Measurements from ENCODE around the gene KCNMB1. TPM values are rescaled to one million over a fixed set of nuclear protein-coding genes. Genes with fewer than 3 reads are reported as not detected.
A peak's percentile ranks its signal among the peaks of the same experiment; 100 is the strongest.

The KCNMB1 gene
- total RNA-seq, 6 experiments from 2014 or later, result 0.10 to 0.27 (median 0.25) TPM; not detected in 1

DNA sequence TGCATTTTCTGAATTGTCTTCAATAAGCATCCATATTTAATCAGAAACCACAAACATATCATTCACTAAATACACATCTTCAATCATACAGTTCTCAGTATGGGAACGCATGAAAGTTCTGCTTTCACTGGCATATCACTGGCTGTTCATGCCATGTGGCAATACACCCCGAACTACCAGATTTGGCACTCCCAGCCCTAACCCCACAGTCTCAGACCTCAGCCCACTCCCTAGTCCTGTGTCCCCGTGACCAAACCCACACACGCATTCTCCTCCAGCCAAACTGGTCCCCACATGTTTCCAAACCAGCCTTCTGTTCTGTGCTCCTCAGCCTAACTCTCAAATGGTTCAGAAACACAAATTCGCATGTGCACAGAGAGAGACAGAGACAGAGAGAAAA lies 20.6 kb downstream of the KCNMB1 start:
- no peaks in the 10 kb centered on the region for H3K36me3 ChIP-seq
- no peaks in the 10 kb centered on the region for H3K4me1 ChIP-seq
- no peak overlapping the region for H3K4me3 ChIP-seq
- 56% methylated on average over 4 of the region's 5 CpGs for whole genome bisulfite sequencing (ENCODE audit: insufficient coverage, low coverage, low lambda C conversion rate, missing lambda C conversion rate)
- DNase-seq, result no peak
- TF ChIP-seq POLR2A (IDR thresholded peaks at IDR 0.05), result no peak
- TF ChIP-seq, protein P1, sequence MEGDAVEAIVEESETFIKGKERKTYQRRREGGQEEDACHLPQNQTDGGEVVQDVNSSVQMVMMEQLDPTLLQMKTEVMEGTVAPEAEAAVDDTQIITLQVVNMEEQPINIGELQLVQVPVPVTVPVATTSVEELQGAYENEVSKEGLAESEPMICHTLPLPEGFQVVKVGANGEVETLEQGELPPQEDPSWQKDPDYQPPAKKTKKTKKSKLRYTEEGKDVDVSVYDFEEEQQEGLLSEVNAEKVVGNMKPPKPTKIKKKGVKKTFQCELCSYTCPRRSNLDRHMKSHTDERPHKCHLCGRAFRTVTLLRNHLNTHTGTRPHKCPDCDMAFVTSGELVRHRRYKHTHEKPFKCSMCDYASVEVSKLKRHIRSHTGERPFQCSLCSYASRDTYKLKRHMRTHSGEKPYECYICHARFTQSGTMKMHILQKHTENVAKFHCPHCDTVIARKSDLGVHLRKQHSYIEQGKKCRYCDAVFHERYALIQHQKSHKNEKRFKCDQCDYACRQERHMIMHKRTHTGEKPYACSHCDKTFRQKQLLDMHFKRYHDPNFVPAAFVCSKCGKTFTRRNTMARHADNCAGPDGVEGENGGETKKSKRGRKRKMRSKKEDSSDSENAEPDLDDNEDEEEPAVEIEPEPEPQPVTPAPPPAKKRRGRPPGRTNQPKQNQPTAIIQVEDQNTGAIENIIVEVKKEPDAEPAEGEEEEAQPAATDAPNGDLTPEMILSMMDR (IDR thresholded peaks at IDR 0.05), result no peak
- no peak for ATAC-seq
- no peaks in the 10 kb centered on the region for H3K27me3 ChIP-seq
- intact Hi-C loops (cut with DNase I), result no loop called here
- H3K27ac ChIP-seq, result no peak overlapping the region
- no peaks in the 10 kb centered on the region for H3K9me3 ChIP-seq

DNA sequence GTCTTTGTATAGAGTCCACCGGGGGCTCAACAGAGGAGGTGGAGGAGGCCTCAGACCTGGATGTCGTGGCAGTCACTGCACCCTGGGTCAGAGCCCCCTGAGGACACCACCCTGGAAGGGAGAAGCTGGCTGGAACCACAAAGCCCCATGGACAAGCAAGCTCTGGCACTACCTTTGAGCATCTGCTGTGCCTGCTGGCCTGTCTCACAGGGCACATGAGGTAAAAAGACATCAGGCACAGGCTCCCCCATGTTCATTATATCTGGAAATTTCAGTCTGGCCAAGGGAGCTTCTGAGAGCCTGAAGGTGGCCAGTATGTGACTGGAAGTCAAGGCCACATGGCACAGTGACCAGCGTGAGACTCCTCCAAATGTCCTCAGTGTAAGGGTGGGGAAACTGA lies 22.9 kb downstream of the KCNMB1 start:
- H3K36me3 ChIP-seq, result no peaks in the 10 kb centered on the region
- H3K4me1 ChIP-seq, result no peaks in the 10 kb centered on the region
- H3K9me3 ChIP-seq, result no peaks in the 10 kb centered on the region
- no peak overlapping the region for H3K27ac ChIP-seq
- 66% methylated on average over 2 of the region's 3 CpGs for WGBS (ENCODE audit: insufficient coverage, low coverage, low lambda C conversion rate, missing lambda C conversion rate)
- DNase-seq (no peak), ATAC-seq (no peak)
- intact Hi-C loops (cut with DNase I), result no loop called here
- no peaks in the 10 kb centered on the region for H3K27me3 ChIP-seq
- TF ChIP-seq POLR2A (IDR thresholded peaks at IDR 0.05), result no peak
- TF ChIP-seq, protein P1 (IDR thresholded peaks at IDR 0.05), result no peak
- H3K4me3 ChIP-seq, result no peak overlapping the region

GRCh38 chr5:170365831-170366230 lies 23.3 kb downstream of the KCNMB1 start:
- no peaks in the 10 kb centered on the region for H3K27me3 ChIP-seq
- DNase-seq (no peak), ATAC-seq (no peak)
- H3K4me3 ChIP-seq, result no peak overlapping the region
- TF ChIP-seq, protein P1 (IDR thresholded peaks at IDR 0.05), result no peak
- TF ChIP-seq POLR2A (IDR thresholded peaks at IDR 0.05), result no peak
- H3K27ac ChIP-seq, result no peak overlapping the region
- H3K9me3 ChIP-seq, result no peaks in the 10 kb centered on the region
- H3K36me3 ChIP-seq, result no peaks in the 10 kb centered on the region
- intact Hi-C loops (cut with DNase I), result no loop called here
- 65% methylated on average over 4 of the region's 5 CpGs for WGBS (ENCODE audit: insufficient coverage, low coverage, low lambda C conversion rate, missing lambda C conversion rate)
- H3K4me1 ChIP-seq, result no peaks in the 10 kb centered on the region

DNA sequence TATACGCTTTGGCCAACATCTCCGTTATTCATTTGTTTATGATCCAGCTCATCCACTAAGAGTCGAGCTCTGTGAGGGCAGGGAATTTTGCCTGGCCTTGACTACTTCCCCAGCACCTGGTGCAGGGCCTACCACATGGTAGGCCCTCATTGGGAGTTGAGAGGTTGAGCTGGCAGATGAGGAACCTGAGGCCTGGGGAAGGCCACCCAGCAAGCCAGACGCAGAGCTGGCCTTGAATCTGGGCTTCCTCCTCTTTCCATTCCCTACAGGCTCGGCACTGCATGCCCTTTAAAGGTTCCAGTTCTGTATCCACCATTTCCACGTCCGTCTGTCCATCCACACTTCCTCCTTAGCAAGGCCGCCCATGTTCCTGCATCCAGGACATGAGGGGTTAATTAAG lies 24.2 kb downstream of the KCNMB1 start:
- H3K36me3 ChIP-seq, result no peaks in the 10 kb centered on the region
- DNase-seq (no peak), ATAC-seq (peak in 1 of 4 donors; percentile 21)
- H3K4me3 ChIP-seq, result no peak overlapping the region
- TF ChIP-seq POLR2A (IDR thresholded peaks at IDR 0.05), result no peak
- TF ChIP-seq, protein P1 (IDR thresholded peaks at IDR 0.05), result no peak
- intact Hi-C loops (cut with DNase I), result no loop called here
- no peaks in the 10 kb centered on the region for H3K27me3 ChIP-seq
- no peaks in the 10 kb centered on the region for H3K9me3 ChIP-seq
- H3K4me1 ChIP-seq, result no peaks in the 10 kb centered on the region
- WGBS (ENCODE audit: insufficient coverage, low coverage, low lambda C conversion rate, missing lambda C conversion rate), result 66% methylated on average over 6 of the region's 8 CpGs
- no peak overlapping the region for H3K27ac ChIP-seq

GRCh38 chr5:170363671-170364070 lies 25.5 kb downstream of the KCNMB1 start:
- Histone ChIP-seq H3K27ac (no peak overlapping the region), H3K9me3 (no peaks in the 10 kb centered on the region), H3K4me3 (no peak overlapping the region), H3K36me3 (no peaks in the 10 kb centered on the region), H3K4me1 (no peaks in the 10 kb centered on the region), H3K27me3 (no peaks in the 10 kb centered on the region)
- DNase-seq, result no peak
- intact Hi-C loops (cut with DNase I), result no loop called here
- peak; percentile 46 to 69 (median 56) for ATAC-seq
- WGBS (ENCODE audit: insufficient coverage, low coverage, low lambda C conversion rate, missing lambda C conversion rate), result 50% methylated on average over 1 of the region's 1 CpG
- no peak for TF ChIP-seq POLR2A (IDR thresholded peaks at IDR 0.05)
